A549 treated with Hydrocortisone at 1 μM for 4 hours (cell line): Measurements from ENCODE around the gene ZMYM4. TPM values are rescaled to one million over a fixed set of nuclear protein-coding genes. Genes with fewer than 3 reads are reported as not detected.

Source experiments
- total RNA-seq: library from RNA; stranded (reverse); fragments of 200-300 nt; extraction: Qiagen RNA extraction; gene quantifications from 5 replicates; pipeline ENCODE4 v1.2.3, GENCODE V29; 2022

ZMYM4 gene
- 8.2 to 15.5 TPM (median 11.0 TPM) in 5 replicates for total RNA-seq

GRCh38 chr1:35268282-35269200 is at the start of gene ZMYM4:
Gene ZMYM4, plus strand, starts transcription at chr1:35268709. Its CDS starts 338 bp downstream, at chr1:35269047.

Other genes starting within 250 kb of the ZMYM4 start
- 3.9 to 5.2 TPM (median 4.8 TPM) in 5 replicates for gene ZMYM6, start 236.8 kb upstream of the ZMYM4 start, total RNA-seq
- gene ZMYM1, start 189.3 kb upstream of the ZMYM4 start, total RNA-seq = 4.7 to 6.9 TPM (median 6.4 TPM) in 5 replicates
- 175 to 284 TPM (median 190 TPM) in 5 replicates for gene SFPQ, start 75.6 kb upstream of the ZMYM4 start, total RNA-seq